HEK293T (cell line): Measurements from ENCODE around the gene RNF43.

Experiments used
- CTCF ChIA-PET: fragments of 350-600 bp; formaldehyde crosslinking; extraction: SDS; loops from one replicate; lab custom pipeline; 2021; ENCODE audit warnings: antibody characterized with exemption, inconsistent platforms; lab: Yijun Ruan, JAX
- POLR2A ChIA-PET: fragments of 350-600 bp; formaldehyde crosslinking; extraction: SDS; loops from one replicate; lab custom pipeline; 2020; ENCODE audit warnings: antibody characterized with exemption, inconsistent platforms; lab: Yijun Ruan, JAX
- DNase-seq: peaks from one replicate; pipeline ENCODE4 v3.0.0; 2012; ENCODE audit warnings: mixed read lengths; ENCODE audit errors: extremely low spot score
- ARNT ChIP-seq: fragments of 450-650 bp; IDR thresholded peaks from 2 replicates; pipeline ENCODE4 v1.6.1; 2017; ENCODE audit warnings: mild to moderate bottlenecking
- BHLHE40 ChIP-seq: fragments of 450-650 bp; IDR thresholded peaks from 2 replicates; pipeline ENCODE4 v1.6.1; 2016; ENCODE audit warnings: mild to moderate bottlenecking, moderate library complexity, borderline replicate concordance
- CTBP1 ChIP-seq: fragments of 450-650 bp; IDR thresholded peaks from 2 replicates; pipeline ENCODE4 v1.6.1; 2016; ENCODE audit warnings: borderline replicate concordance
- ELF4 ChIP-seq: fragments of 450-650 bp; IDR thresholded peaks from 2 replicates; pipeline ENCODE4 v1.6.1; 2017; ENCODE audit warnings: antibody characterized with exemption
- FOXA1 ChIP-seq: fragments of 450-650 bp; IDR thresholded peaks from 2 replicates; pipeline ENCODE4 v1.6.1; 2016; ENCODE audit warnings: mild to moderate bottlenecking
- FOXK2 ChIP-seq: fragments of 450-650 bp; IDR thresholded peaks from 2 replicates; pipeline ENCODE4 v1.6.1; 2016; ENCODE audit warnings: mild to moderate bottlenecking
- FOXM1 ChIP-seq: fragments of 450-650 bp; IDR thresholded peaks from 2 replicates; pipeline ENCODE4 v1.6.1; 2017; ENCODE audit warnings: mild to moderate bottlenecking, borderline replicate concordance
- HDGF ChIP-seq: fragments of 450-650 bp; IDR thresholded peaks from 2 replicates; pipeline ENCODE4 v1.6.1; 2017; ENCODE audit warnings: antibody characterized with exemption, borderline replicate concordance
- L3MBTL2 ChIP-seq: fragments of 450-650 bp; conservative IDR thresholded peaks from 2 replicates; pipeline ENCODE4 v1.6.1; 2016; ENCODE audit warnings: mild to moderate bottlenecking
- LEF1 ChIP-seq: fragments of 450-650 bp; IDR thresholded peaks from 2 replicates; pipeline ENCODE4 v1.6.1; 2017; ENCODE audit warnings: mild to moderate bottlenecking, borderline replicate concordance
- NFRKB ChIP-seq: fragments of 450-650 bp; IDR thresholded peaks from 2 replicates; pipeline ENCODE4 v1.6.1; 2016; ENCODE audit warnings: mild to moderate bottlenecking, moderate library complexity
- SP1 ChIP-seq: fragments of 450-650 bp; IDR thresholded peaks from 2 replicates; pipeline ENCODE4 v1.6.1; 2017
- SUZ12 ChIP-seq: fragments of 450-650 bp; IDR thresholded peaks from 2 replicates; pipeline ENCODE4 v1.6.1; 2016; ENCODE audit warnings: mild to moderate bottlenecking
- TARDBP ChIP-seq: fragments of 450-650 bp; IDR thresholded peaks from 2 replicates; pipeline ENCODE4 v1.6.1; 2016
- ZNF384 ChIP-seq: fragments of 450-650 bp; IDR thresholded peaks from 2 replicates; pipeline ENCODE4 v1.6.1; 2016
- TF ChIP-seq, protein P1 (sequence below): fragments of 450-650 bp; IDR thresholded peaks from 2 replicates; pipeline ENCODE4 v1.6.1; 2016

Gene RNF43

DNA sequence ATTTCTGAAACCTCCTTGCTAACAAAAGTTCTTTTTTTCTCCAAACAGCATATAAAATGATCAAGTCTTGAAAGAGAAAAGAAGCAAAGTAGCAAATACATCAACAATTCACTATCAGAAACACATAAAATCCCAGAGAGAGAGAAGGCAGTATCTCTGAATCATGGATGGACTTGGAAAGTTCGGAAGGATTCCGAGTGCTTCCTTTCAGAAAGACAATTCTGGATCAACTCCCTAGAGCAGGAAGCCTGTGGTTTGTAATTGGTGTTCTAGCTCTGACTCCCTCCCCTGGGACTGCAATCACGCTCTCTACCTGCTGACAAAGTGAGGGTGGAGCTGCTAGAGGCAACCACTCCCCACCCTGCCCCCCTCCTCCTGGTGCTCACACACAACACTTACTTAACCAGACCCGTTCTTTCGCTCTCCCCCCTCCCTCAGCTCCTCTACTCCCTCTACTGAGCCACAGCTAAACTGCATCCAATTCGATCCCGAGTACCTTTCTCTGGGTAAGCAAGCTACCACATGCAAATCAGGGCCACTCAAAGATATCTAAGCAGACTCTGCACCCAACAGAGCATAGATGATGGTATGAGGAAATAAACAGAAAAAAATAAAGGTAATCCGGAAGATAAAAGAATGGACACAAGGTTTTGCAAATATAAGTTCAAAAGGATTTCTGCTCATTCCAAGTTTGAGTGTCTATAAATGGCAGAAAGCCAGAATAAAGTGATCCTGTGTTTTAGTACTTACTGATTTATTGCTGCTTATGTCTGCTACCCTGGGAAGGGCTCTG is at the start of gene RNF43:
RNF43 (minus strand) TSS at position 235 of the 793 bp plus-strand sequence. CDS start 1,957 bp downstream, outside the sequence.
- peak; percentile 92 for DNase-seq
- ChIA-PET POLR2A (interaction anchor here (0.8 to 6.1 kb wide), 18 partner anchors 9 to 113 kb away, joined by 3 to 234 read pairs (median 4); partner anchors contain the start of gene SUPT4H1), CTCF (interaction anchor here (0.5 to 2.7 kb wide), 22 partner anchors 9 to 272 kb away, joined by 3 to 18 read pairs (median 4); partner anchors contain the start of gene SUPT4H1)
- TF ChIP-seq NFRKB (no peak), FOXA1 (no peak), LEF1 (no peak), ELF4 (no peak), SUZ12 (no peak), TARDBP (no peak), CTBP1 (no peak), L3MBTL2 (no peak), FOXK2 (no peak), SP1 (no peak), FOXM1 (no peak; the same call in 1 of the 2 replicates), ARNT (peak; percentile 96), ZNF384 (no peak), BHLHE40 (no peak), HDGF (no peak)
- TF ChIP-seq, protein P1, sequence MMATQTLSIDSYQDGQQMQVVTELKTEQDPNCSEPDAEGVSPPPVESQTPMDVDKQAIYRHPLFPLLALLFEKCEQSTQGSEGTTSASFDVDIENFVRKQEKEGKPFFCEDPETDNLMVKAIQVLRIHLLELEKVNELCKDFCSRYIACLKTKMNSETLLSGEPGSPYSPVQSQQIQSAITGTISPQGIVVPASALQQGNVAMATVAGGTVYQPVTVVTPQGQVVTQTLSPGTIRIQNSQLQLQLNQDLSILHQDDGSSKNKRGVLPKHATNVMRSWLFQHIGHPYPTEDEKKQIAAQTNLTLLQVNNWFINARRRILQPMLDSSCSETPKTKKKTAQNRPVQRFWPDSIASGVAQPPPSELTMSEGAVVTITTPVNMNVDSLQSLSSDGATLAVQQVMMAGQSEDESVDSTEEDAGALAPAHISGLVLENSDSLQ = peak; percentile 84

DNA sequence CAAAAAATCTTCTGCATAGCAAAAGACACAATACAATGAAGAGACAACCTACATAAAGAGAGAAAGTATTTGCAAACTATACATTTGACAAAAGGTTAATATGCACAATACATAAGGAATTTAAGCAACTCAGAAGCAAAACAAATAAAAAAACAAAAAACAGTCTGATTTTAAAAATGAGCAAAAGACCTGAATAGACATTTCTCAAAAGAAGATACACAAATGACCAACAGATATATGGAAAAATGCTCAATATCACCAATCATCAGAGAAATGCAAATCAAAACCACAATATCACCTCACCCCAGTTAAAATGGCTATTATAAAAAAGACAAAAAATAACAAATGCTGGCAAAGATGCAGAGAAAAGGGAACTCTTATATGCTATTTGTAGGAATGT is 38.2 kb upstream of the RNF43 start:
- ChIA-PET POLR2A (no interaction called here), CTCF (no interaction called here)
- TF ChIP-seq TARDBP = no peak
- TF ChIP-seq L3MBTL2 = no peak
- TF ChIP-seq BHLHE40 = no peak
- TF ChIP-seq FOXM1 = no peak
- TF ChIP-seq, protein P1 = no peak
- no peak for TF ChIP-seq LEF1
- no peak for DNase-seq

DNA sequence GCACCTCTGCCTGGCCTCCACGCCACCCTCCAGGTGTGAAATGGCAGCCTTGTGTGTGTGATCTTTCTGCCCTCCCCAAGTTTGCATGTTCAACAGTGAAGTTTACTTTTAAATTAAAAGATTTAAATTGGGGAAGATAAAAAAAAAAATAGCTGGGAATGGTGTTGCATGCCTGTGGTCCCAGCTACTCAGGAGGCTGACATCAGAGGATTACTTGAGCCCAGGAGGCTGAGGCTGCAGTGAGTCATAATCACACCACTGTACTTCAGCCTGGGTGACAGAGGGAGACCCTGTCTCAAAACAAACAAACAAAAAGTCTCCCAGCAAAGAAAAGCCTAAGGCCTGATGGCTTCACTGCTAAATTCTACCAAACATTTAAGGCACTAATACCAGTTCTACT is 35.4 kb upstream of the RNF43 start:
- ChIA-PET CTCF (no interaction called here), POLR2A (no interaction called here)
- TF ChIP-seq SP1 = no peak
- no peak for TF ChIP-seq ELF4
- no peak for TF ChIP-seq CTBP1
- TF ChIP-seq HDGF = no peak
- TF ChIP-seq NFRKB = no peak
- no peak for TF ChIP-seq TARDBP
- TF ChIP-seq ZNF384 = no peak
- TF ChIP-seq, protein P1 = no peak
- TF ChIP-seq L3MBTL2 = no peak
- TF ChIP-seq FOXA1 = no peak
- no peak for TF ChIP-seq FOXK2
- no peak for TF ChIP-seq SUZ12
- no peak for TF ChIP-seq LEF1
- DNase-seq = no peak

DNA sequence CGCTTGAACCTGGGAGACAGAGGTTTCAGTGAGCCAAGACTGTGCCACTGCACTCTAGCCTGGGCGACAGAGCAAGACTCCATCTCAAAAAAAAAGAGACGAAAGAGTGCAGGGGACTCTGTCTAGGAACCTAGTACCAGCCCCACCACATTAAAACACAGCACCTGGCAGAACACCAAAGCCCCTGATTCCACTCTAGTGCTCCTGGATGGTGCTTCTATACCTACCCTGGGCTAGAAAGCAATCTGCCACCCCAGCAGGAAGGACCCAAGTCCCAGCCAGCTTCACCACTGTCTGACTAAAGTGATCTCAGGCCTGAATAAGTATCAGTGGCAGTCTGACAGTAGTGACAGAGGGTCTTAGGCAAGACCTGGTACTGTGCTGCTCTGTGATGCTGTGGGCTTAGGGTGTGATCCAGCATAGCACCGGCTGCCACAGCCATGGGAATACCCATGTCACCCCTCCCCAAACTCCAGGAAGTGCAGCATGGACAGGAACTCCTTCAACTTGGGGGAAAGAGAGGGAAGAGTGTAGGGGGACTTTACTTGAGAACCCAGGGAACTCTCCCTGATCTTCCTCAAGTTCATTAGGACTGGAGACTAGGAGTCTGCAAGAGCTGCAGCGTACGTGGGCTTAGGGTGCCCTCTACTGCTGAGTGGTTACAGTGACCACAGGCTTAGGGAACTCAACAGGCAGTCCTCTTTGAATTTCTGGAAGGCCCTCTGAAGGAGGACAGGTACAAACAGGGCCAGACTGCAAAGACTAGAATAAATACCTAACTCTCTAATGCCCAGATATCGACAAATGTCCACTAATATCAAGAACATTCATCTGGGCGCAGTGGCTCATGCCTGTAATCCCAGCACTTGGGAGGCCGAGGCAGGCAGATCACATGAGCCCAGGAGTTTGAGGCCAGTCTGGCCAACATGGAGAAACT is 30.0 kb upstream of the RNF43 start:
- ChIA-PET CTCF (interaction anchor here (1.9 kb wide), 1 partner anchor 130 kb away, joined by 15 read pairs; no protein-coding TSS in a partner anchor), POLR2A (no interaction called here)
- TF ChIP-seq CTBP1 (no peak), LEF1 (no peak), FOXA1 (no peak), SP1 (no peak), BHLHE40 (no peak), NFRKB (no peak), ELF4 (no peak), ARNT (no peak)
- peak; percentile 78 for DNase-seq

DNA sequence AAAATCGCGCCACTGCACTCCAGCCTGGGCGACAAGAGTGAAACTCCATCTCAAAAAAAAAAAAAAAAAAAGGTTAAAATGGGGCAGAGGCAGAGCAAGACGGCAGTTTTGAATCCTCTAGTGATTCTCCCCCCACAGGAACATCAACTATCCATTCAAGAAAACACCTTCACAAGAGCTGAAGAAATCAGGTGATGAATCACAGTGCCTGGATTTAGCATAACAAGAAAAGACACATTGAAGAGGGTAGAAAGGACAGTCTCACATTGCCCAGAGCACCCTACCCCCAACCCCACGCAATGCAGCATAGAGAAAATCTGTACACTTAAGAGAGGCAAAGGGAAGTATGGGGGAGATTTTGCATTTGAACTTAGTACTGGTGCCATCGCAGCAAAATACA is 28.8 kb upstream of the RNF43 start:
- no peak for DNase-seq
- CTCF ChIA-PET = interaction anchor here (1.9 kb wide), 1 partner anchor 129 kb away, joined by 15 read pairs; no protein-coding TSS in a partner anchor
- POLR2A ChIA-PET = no interaction called here
- TF ChIP-seq FOXA1 (no peak), ELF4 (no peak), NFRKB (no peak), SUZ12 (no peak), ZNF384 (no peak), FOXK2 (no peak), ARNT (no peak), SP1 (no peak), BHLHE40 (no peak), CTBP1 (no peak), TARDBP (no peak), L3MBTL2 (no peak), HDGF (no peak), LEF1 (no peak)
- TF ChIP-seq, protein P1 = no peak
